ENCODE data around the gene CACNB2. TPM values are rescaled to one million over a fixed set of nuclear protein-coding genes. Genes with fewer than 3 reads are reported as not detected.

CACNB2 gene
- total RNA-seq, 1 donor from 2014 or later = 4.9 TPM

- Mint-ChIP-seq H3K27ac (no peak overlapping the region), H3K4me1 (ENCODE audit: low read depth) (peaks cover 4% of the 10 kb centered on the region)
- TF ChIP-seq, protein P1, sequence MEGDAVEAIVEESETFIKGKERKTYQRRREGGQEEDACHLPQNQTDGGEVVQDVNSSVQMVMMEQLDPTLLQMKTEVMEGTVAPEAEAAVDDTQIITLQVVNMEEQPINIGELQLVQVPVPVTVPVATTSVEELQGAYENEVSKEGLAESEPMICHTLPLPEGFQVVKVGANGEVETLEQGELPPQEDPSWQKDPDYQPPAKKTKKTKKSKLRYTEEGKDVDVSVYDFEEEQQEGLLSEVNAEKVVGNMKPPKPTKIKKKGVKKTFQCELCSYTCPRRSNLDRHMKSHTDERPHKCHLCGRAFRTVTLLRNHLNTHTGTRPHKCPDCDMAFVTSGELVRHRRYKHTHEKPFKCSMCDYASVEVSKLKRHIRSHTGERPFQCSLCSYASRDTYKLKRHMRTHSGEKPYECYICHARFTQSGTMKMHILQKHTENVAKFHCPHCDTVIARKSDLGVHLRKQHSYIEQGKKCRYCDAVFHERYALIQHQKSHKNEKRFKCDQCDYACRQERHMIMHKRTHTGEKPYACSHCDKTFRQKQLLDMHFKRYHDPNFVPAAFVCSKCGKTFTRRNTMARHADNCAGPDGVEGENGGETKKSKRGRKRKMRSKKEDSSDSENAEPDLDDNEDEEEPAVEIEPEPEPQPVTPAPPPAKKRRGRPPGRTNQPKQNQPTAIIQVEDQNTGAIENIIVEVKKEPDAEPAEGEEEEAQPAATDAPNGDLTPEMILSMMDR (IDR thresholded peaks at IDR 0.05; ENCODE audit: unreplicated experiment) = no peak
These were observed 90.6 kb downstream of the CACNB2 start for GRCh38 chr10:18230794-18231193.

GRCh38 chr10:18231480-18231879 lies 91.3 kb downstream of the CACNB2 start:
- H3K4me1 Mint-ChIP-seq (ENCODE audit: low read depth) = peaks cover 4% of the 10 kb centered on the region
- H3K9me3 Mint-ChIP-seq (ENCODE audit: low read depth) = no peaks in the 10 kb centered on the region
- DNase-seq (ENCODE audit: low spot score, unreplicated experiment) = no peak
- H3K36me3 Mint-ChIP-seq (ENCODE audit: insufficient read depth) = no peaks in the 10 kb centered on the region
- no peak overlapping the region for H3K27ac Mint-ChIP-seq
- TF ChIP-seq, protein P1 (IDR thresholded peaks at IDR 0.05; ENCODE audit: unreplicated experiment) = no peak
- H3K27me3 Mint-ChIP-seq = peaks cover 48% of the 10 kb centered on the region
- H3K4me3 Mint-ChIP-seq (ENCODE audit: low read depth) = no peak overlapping the region

More at GRCh38 chr10:18230794-18231193, 90.6 kb downstream of the CACNB2 start:
- Mint-ChIP-seq H3K9me3 (ENCODE audit: low read depth) (no peaks in the 10 kb centered on the region), H3K4me3 (ENCODE audit: low read depth) (no peak overlapping the region), H3K36me3 (ENCODE audit: insufficient read depth) (no peaks in the 10 kb centered on the region), H3K27me3 (peaks cover 42% of the 10 kb centered on the region)
- no peak for DNase-seq (ENCODE audit: low spot score, unreplicated experiment)

GRCh38 chr10:18233775-18234174 lies 93.6 kb downstream of the CACNB2 start:
- Mint-ChIP-seq H3K27me3 (peaks cover 59% of the 10 kb centered on the region), H3K9me3 (ENCODE audit: low read depth) (no peaks in the 10 kb centered on the region), H3K4me3 (ENCODE audit: low read depth) (no peak overlapping the region), H3K4me1 (ENCODE audit: low read depth) (peaks cover 4% of the 10 kb centered on the region), H3K36me3 (ENCODE audit: insufficient read depth) (no peaks in the 10 kb centered on the region), H3K27ac (no peak overlapping the region)
- TF ChIP-seq, protein P1 (IDR thresholded peaks at IDR 0.05; ENCODE audit: unreplicated experiment) = peak; percentile 54
- no peak for DNase-seq (ENCODE audit: low spot score, unreplicated experiment)

DNA sequence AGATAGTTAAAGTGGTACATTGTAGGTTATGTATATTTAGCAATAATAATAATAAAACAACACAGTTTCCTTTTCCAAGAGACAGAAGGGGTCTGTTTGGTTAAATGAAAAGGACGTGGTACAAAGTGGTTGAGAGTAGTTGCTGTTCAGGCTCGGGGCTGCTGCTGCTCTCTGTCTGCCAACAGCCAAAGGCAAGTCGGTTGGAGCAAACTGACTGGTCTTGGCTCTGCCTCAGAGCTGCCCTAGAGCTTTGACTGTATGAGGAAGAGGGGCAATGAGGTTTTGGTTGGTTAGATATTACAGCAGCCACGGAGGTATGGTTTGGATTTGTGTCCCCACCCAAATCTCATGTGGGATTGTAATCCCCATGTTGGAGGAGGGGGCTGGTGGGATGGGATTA lies 95.3 kb downstream of the CACNB2 start:
- TF ChIP-seq, protein P1 (IDR thresholded peaks at IDR 0.05; ENCODE audit: unreplicated experiment) = no peak
- DNase-seq (ENCODE audit: low spot score, unreplicated experiment) = no peak

GRCh38 chr10:18236756-18237155 lies 96.5 kb downstream of the CACNB2 start:
- no peak overlapping the region for H3K4me3 Mint-ChIP-seq (ENCODE audit: low read depth)
- no peaks in the 10 kb centered on the region for H3K9me3 Mint-ChIP-seq (ENCODE audit: low read depth)
- no peak overlapping the region for H3K27ac Mint-ChIP-seq
- DNase-seq (ENCODE audit: low spot score, unreplicated experiment) = no peak
- peaks cover 4% of the 10 kb centered on the region for H3K4me1 Mint-ChIP-seq (ENCODE audit: low read depth)
- H3K27me3 Mint-ChIP-seq = peaks cover 45% of the 10 kb centered on the region
- H3K36me3 Mint-ChIP-seq (ENCODE audit: insufficient read depth) = no peaks in the 10 kb centered on the region
- TF ChIP-seq, protein P1 (IDR thresholded peaks at IDR 0.05; ENCODE audit: unreplicated experiment) = no peak

More for the DNA sequence above, 95.3 kb downstream of the CACNB2 start:
- Mint-ChIP-seq H3K4me1 (ENCODE audit: low read depth) (peaks cover 4% of the 10 kb centered on the region), H3K4me3 (ENCODE audit: low read depth) (no peak overlapping the region), H3K9me3 (ENCODE audit: low read depth) (no peaks in the 10 kb centered on the region), H3K27me3 (peaks cover 56% of the 10 kb centered on the region), H3K36me3 (ENCODE audit: insufficient read depth) (no peaks in the 10 kb centered on the region), H3K27ac (no peak overlapping the region)

All from progenitor cell of endocrine pancreas (in vitro differentiated cells).